Activated T-helper 1 cell treated with anti-CD3 and anti-CD28 coated beads, Interleukin-12 subunit alpha, Interleukin-12 subunit beta, Interleukin-2, Interleukin-4 antibody, amounts not matched to agents 30 ng/mL and 10 ng/mL and 1 ng/mL, durations not matched to agents 14 hours and 24 hours and 36 hours (primary cell): Measurements from ENCODE around the gene CSE1L. TPM values are rescaled to one million over a fixed set of nuclear protein-coding genes. Genes with fewer than 3 reads are reported as not detected.
A peak's percentile ranks its signal among the peaks of the same experiment; 100 is the strongest.
"Not testable (repeated sequence)": the region's sequence is repeated elsewhere in the genome, so short reads cannot be mapped to it uniquely, and the experiment has no call there.

Experiments
- DNase-seq: peaks from one replicate; pipeline ENCODE4 v3.0.0; 2021; ENCODE audit warnings: low spot score
- H3K27ac Mint-ChIP-seq: one replicate; pipeline ENCODE4 v1.8.0; 2021; ENCODE audit warnings: mild to moderate bottlenecking, mixed read lengths
- H3K27me3 Mint-ChIP-seq: one replicate; pipeline ENCODE4 v1.8.0; 2022; ENCODE audit warnings: mild to moderate bottlenecking, moderate library complexity, mixed read lengths; ENCODE audit not compliant: insufficient read depth
- H3K36me3 Mint-ChIP-seq: one replicate; pipeline ENCODE4 v1.8.0; 2021; ENCODE audit warnings: low read depth, mixed read lengths
- H3K4me1 Mint-ChIP-seq: one replicate; pipeline ENCODE4 v1.8.0; 2021; ENCODE audit warnings: low read depth, mixed read lengths
- H3K4me3 Mint-ChIP-seq: one replicate; pipeline ENCODE4 v1.8.0; 2021; ENCODE audit warnings: mild to moderate bottlenecking, moderate library complexity, mixed read lengths
- H3K9me3 Mint-ChIP-seq: one replicate; pipeline ENCODE4 v1.8.0; 2021; ENCODE audit warnings: mixed read lengths
- intact Hi-C: fragments of 100-400 bp; cut with micrococcal nuclease; formaldehyde crosslinking; loops from one replicate; pipeline ENCODE4 v1.15.1; 2024
- total RNA-seq: library from RNA; stranded (reverse); gene quantifications from 2 replicates; pipeline ENCODE4 v1.2.3, GENCODE V29; 2022

The CSE1L gene
- total RNA-seq: 112 and 119 TPM in 2 replicates

- intact Hi-C loops: loop anchor here (1.0 to 5.0 kb wide), 9 partner anchors 8 to 1913 kb away; partner anchors contain the start of genes ARFGEF2, DDX27, DPM1 and MOCS3
- H3K4me1 Mint-ChIP-seq: peaks cover 27% of the 10 kb centered on the region
- peak within 1 kb of the TSS; percentile 99 for H3K27ac Mint-ChIP-seq
- H3K4me3 Mint-ChIP-seq: peak within 1 kb of the TSS; percentile 88
- H3K9me3 Mint-ChIP-seq: no peaks in the 10 kb centered on the region
- H3K27me3 Mint-ChIP-seq: peaks cover 2% of the 10 kb centered on the region
- peaks cover 22% of the 10 kb centered on the region for H3K36me3 Mint-ChIP-seq
- DNase-seq: peak; percentile 94
Observed at GRCh38 chr20:49046087-49046900, at the start of gene CSE1L. Gene CSE1L, plus strand, starts transcription at chr20:49046312. Its CDS starts 12,152 bp downstream, at chr20:49058464.

DNA sequence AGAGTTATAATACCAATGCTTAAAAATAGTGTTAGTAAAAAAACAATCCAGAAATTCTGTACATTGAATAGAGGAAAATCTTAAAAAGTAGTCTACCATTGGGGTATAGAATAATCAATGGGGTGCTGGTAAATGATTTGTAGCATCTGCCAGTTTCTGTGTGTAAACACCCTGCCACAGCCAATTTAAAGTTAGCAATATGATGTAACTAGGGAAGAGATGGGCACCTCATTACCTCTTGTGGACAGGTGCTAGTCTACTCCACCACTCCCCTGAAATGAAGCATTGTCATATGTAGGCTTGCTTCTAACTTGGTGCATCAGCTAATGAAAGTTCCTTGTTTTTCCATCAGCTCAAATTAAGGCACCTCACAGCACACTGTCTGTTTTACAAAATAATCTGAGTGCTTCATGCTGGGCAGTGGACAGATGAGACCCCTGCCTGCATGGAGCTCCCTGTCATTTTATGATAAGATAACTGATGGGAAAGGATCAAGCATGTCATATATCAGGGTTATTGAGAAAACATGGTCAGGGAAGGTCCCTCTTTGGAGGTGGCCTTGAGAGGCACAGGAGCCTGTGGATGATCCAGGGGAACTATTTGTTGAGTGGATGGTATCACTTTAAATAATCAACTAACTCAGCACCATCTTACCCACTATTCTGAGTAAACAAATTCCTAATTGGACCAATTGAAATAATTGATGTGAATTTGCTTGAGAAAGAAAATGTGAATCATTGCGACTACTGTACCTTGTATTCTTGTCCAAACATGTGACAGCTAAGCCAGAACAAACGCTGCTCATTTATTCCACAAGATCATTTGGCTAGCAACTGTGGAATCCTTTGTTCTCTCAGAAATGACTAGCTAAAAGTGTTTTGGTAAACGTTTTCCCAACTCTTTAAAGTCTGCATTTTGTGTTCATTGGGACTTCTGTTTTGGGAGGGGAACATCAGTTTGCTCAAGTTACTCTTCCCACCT lies 45.9 kb upstream of the CSE1L start:
- peaks cover 23% of the 10 kb centered on the region for H3K36me3 Mint-ChIP-seq
- no peaks in the 10 kb centered on the region for H3K9me3 Mint-ChIP-seq
- no peaks in the 10 kb centered on the region for H3K4me1 Mint-ChIP-seq
- intact Hi-C loops: no loop called here
- no peak overlapping the region for H3K4me3 Mint-ChIP-seq
- H3K27me3 Mint-ChIP-seq: no peaks in the 10 kb centered on the region
- no peak overlapping the region for H3K27ac Mint-ChIP-seq
- no peak for DNase-seq

- Mint-ChIP-seq H3K4me3 (no peak overlapping the region), H3K4me1 (no peaks in the 10 kb centered on the region), H3K9me3 (no peaks in the 10 kb centered on the region), H3K27ac (no peak overlapping the region), H3K27me3 (no peaks in the 10 kb centered on the region), H3K36me3 (peaks cover 23% of the 10 kb centered on the region)
- DNase-seq: no peak
- intact Hi-C loops: no loop called here
Observed at GRCh38 chr20:49001741-49002140, 44.4 kb upstream of the CSE1L start.

GRCh38 chr20:49006446-49006980 lies 39.6 kb upstream of the CSE1L start:
- Mint-ChIP-seq H3K4me1 (no peaks in the 10 kb centered on the region), H3K36me3 (peaks cover 19% of the 10 kb centered on the region)
- intact Hi-C loops: no loop called here

DNA sequence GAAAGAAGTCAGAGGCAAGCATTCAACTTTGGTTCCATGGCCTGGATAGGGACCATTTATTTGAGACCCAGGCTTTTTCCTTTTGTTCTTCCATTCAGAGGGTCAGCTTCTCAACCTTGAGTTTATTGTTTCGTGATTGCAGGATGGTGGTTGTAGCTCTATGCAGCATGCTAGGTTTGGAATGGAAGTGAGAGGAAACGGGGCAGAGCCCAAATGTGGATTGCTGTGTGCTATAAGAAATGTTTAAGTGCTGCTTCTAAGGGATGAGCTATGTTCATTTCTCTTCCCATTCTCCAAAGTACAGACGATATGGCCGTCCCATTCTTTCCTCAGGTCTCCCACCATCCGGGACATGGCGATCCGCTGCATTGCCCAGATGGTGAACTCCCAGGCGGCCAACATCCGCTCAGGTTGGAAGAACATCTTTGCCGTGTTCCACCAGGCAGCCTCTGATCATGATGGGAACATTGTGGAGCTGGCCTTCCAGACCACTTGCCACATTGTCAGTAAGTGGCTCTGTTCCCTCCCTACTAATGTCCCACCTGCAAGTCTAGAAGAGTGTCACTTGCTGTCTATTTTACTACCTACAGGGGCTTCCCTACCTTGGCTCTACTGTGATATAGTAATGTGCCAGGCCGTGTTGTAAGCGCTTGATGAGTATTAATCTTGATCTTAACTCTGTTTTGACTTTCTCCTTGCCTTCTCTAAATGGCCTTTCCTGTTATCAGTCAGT lies 36.0 kb upstream of the CSE1L start:
- H3K4me3 Mint-ChIP-seq: no peak overlapping the region
- intact Hi-C loops: no loop called here
- H3K9me3 Mint-ChIP-seq: no peaks in the 10 kb centered on the region
- no peaks in the 10 kb centered on the region for H3K27me3 Mint-ChIP-seq
- H3K4me1 Mint-ChIP-seq: no peaks in the 10 kb centered on the region
- no peak for DNase-seq
- H3K36me3 Mint-ChIP-seq: peaks cover 40% of the 10 kb centered on the region
- no peak overlapping the region for H3K27ac Mint-ChIP-seq

More at GRCh38 chr20:49006446-49006980, 39.6 kb upstream of the CSE1L start:
- no peaks in the 10 kb centered on the region for H3K27me3 Mint-ChIP-seq
- H3K27ac Mint-ChIP-seq: no peak overlapping the region
- H3K4me3 Mint-ChIP-seq: no peak overlapping the region
- H3K9me3 Mint-ChIP-seq: no peaks in the 10 kb centered on the region
- no peak for DNase-seq

DNA sequence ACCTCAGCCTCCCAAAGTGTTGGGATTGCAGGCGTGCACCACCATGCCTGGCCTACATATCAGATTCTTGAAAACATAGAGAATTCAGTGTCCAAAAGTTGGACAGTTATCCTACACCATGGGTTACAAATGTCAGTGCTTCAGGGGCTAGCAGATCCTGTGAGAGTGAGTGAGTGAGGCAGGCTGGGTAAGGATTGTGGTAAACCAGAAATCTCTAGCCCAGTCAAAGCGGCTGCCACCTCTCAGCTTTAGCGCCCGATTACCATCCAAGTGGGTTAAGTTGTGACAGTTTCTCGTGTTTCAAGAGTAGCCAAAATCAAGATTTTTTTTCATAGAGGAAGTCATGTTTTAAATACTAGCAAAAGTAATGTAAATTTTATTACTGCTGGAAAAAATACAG lies 21.9 kb upstream of the CSE1L start:
- Mint-ChIP-seq H3K27ac (no peak overlapping the region), H3K27me3 (no peaks in the 10 kb centered on the region), H3K4me1 (no peaks in the 10 kb centered on the region), H3K36me3 (peaks cover 9% of the 10 kb centered on the region), H3K9me3 (no peaks in the 10 kb centered on the region), H3K4me3 (no peak overlapping the region)
- no peak for DNase-seq
- intact Hi-C loops: no loop called here

DNA sequence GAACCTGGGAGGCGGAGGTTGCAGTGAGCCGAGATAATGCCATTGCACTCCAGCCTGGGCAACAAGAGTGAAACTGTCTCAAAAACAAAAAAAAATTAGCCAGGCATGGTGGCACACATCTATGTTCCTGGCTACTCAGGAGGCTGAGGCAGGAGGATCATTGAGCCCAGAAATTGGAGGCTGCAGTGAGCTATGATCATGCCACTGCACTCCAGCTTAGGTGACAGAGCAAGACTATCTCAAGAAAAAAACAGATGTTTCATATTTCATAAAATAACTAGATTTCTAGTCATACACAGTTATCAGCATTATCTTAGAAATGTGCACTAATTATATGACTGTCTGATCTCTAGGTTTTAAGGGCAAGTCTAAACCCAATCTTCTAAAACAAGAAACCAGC lies 17.9 kb upstream of the CSE1L start:
- H3K4me3 Mint-ChIP-seq, H3K4me1 Mint-ChIP-seq, H3K27me3 Mint-ChIP-seq, H3K27ac Mint-ChIP-seq, DNase-seq, H3K9me3 Mint-ChIP-seq, intact Hi-C loops: not testable (repeated sequence)
- peaks cover 21% of the 10 kb centered on the region for H3K36me3 Mint-ChIP-seq

- intact Hi-C loops: no loop called here
- no peak for DNase-seq
- Mint-ChIP-seq H3K9me3 (no peaks in the 10 kb centered on the region), H3K4me3 (no peak overlapping the region), H3K27ac (no peak overlapping the region), H3K4me1 (no peaks in the 10 kb centered on the region), H3K27me3 (no peaks in the 10 kb centered on the region), H3K36me3 (peaks cover 25% of the 10 kb centered on the region)
Observed at GRCh38 chr20:49028684-49029083, 17.4 kb upstream of the CSE1L start.

GRCh38 chr20:49029203-49029602 lies 16.9 kb upstream of the CSE1L start:
- H3K27ac Mint-ChIP-seq: no peak overlapping the region
- no peaks in the 10 kb centered on the region for H3K27me3 Mint-ChIP-seq
- H3K9me3 Mint-ChIP-seq: no peaks in the 10 kb centered on the region
- H3K4me1 Mint-ChIP-seq: no peaks in the 10 kb centered on the region
- no peak for DNase-seq
- H3K36me3 Mint-ChIP-seq: peaks cover 25% of the 10 kb centered on the region
- no peak overlapping the region for H3K4me3 Mint-ChIP-seq
- intact Hi-C loops: no loop called here

GRCh38 chr20:49030954-49031619 lies 15.0 kb upstream of the CSE1L start:
- no peak for DNase-seq
- H3K9me3 Mint-ChIP-seq: no peaks in the 10 kb centered on the region
- intact Hi-C loops: no loop called here
- no peaks in the 10 kb centered on the region for H3K27me3 Mint-ChIP-seq
- no peak overlapping the region for H3K4me3 Mint-ChIP-seq
- no peak overlapping the region for H3K27ac Mint-ChIP-seq
- no peaks in the 10 kb centered on the region for H3K4me1 Mint-ChIP-seq
- H3K36me3 Mint-ChIP-seq: peaks cover 32% of the 10 kb centered on the region

- H3K27ac Mint-ChIP-seq: no peak overlapping the region
- peaks cover 32% of the 10 kb centered on the region for H3K36me3 Mint-ChIP-seq
- intact Hi-C loops: no loop called here
- no peak for DNase-seq
- no peaks in the 10 kb centered on the region for H3K27me3 Mint-ChIP-seq
- H3K9me3 Mint-ChIP-seq: no peaks in the 10 kb centered on the region
- no peaks in the 10 kb centered on the region for H3K4me1 Mint-ChIP-seq
- H3K4me3 Mint-ChIP-seq: no peak overlapping the region
Observed at GRCh38 chr20:49032455-49032854, 13.7 kb upstream of the CSE1L start.
